MM.1S (cell line): ENCODE measurements around the gene CBX5.
"Not testable (repeated sequence)": the region's sequence is repeated elsewhere in the genome, so short reads cannot be mapped to it uniquely, and the experiment has no call there.

ENCODE experiments used
- CTCF ChIP-seq: fragments of 300-600 bp; sonication (generic); IDR thresholded peaks from 2 replicates; pipeline ENCODE4 v1.5.1; 2016; ENCODE audit warnings: antibody characterized with exemption, low read length, mixed read lengths
- EZH2 ChIP-seq: fragments of 300-600 bp; sonication (generic); optimal IDR thresholded peaks from 2 replicates; pipeline ENCODE3; 2017; ENCODE audit warnings: low read depth, mild to moderate bottlenecking, antibody characterized with exemption, low read length, mixed read lengths
- EZH2phosphoT487 ChIP-seq: fragments of 300-600 bp; sonication (generic); IDR thresholded peaks from 2 replicates; pipeline ENCODE4 v1.6.1; 2018; ENCODE audit warnings: antibody characterized with exemption, low read length

- not testable (repeated sequence) for TF ChIP-seq CTCF, EZH2phosphoT487, EZH2
These were observed 85.3 kb downstream of the CBX5 start for GRCh38 chr12:54194611-54195010.
